ENCODE data around the gene SUFU.

The SUFU gene

GRCh38 chr10:102550636-102551210, 47.0 kb downstream of the SUFU start:
- no peak for DNase-seq (ENCODE audit: low read depth)

- DNase-seq (ENCODE audit: low read depth): no peak
Measured at GRCh38 chr10:102552533-102552932, 48.8 kb downstream of the SUFU start.

GRCh38 chr10:102553771-102554170, 50.0 kb downstream of the SUFU start:
- no peak for DNase-seq (ENCODE audit: low read depth)

GRCh38 chr10:102554531-102554930, 50.8 kb downstream of the SUFU start:
- DNase-seq (ENCODE audit: low read depth): no peak

GRCh38 chr10:102555781-102556328, 52.1 kb downstream of the SUFU start:
- DNase-seq (ENCODE audit: low read depth): peak; percentile 82

- no peak for DNase-seq (ENCODE audit: low read depth)
Measured at GRCh38 chr10:102557569-102557968, 53.8 kb downstream of the SUFU start.

- no peak for DNase-seq (ENCODE audit: low read depth)
Measured at GRCh38 chr10:102559764-102560163, 56.0 kb downstream of the SUFU start.

GRCh38 chr10:102564209-102564834, 60.5 kb downstream of the SUFU start:
- DNase-seq (ENCODE audit: low read depth): no peak

- DNase-seq (ENCODE audit: low read depth): no peak
Measured at GRCh38 chr10:102565793-102566192, 62.0 kb downstream of the SUFU start.

- no peak for DNase-seq (ENCODE audit: low read depth)
Measured at GRCh38 chr10:102578782-102579181, 75.0 kb downstream of the SUFU start.

GRCh38 chr10:102579328-102579727, 75.6 kb downstream of the SUFU start:
- peak; percentile 31 for DNase-seq (ENCODE audit: low read depth)

- DNase-seq (ENCODE audit: low read depth): peak; percentile 64
Measured at GRCh38 chr10:102580230-102580629, 76.5 kb downstream of the SUFU start.

- DNase-seq (ENCODE audit: low read depth): no peak
Measured at GRCh38 chr10:102581401-102581800, 77.6 kb downstream of the SUFU start.

GRCh38 chr10:102581981-102582580, 78.3 kb downstream of the SUFU start:
- DNase-seq (ENCODE audit: low read depth): no peak

- peak; percentile 88 for DNase-seq (ENCODE audit: low read depth)
Measured at GRCh38 chr10:102583435-102584417, 80.0 kb downstream of the SUFU start.

GRCh38 chr10:102585026-102585425, 81.3 kb downstream of the SUFU start:
- no peak for DNase-seq (ENCODE audit: low read depth)

GRCh38 chr10:102586858-102587257, 83.1 kb downstream of the SUFU start:
- no peak for DNase-seq (ENCODE audit: low read depth)

GRCh38 chr10:102588875-102589274, 85.1 kb downstream of the SUFU start:
- no peak for DNase-seq (ENCODE audit: low read depth)

- DNase-seq (ENCODE audit: low read depth): peak; percentile 81
Measured at GRCh38 chr10:102593074-102593803, 89.5 kb downstream of the SUFU start.

GRCh38 chr10:102593804-102594079, 90.0 kb downstream of the SUFU start:
- DNase-seq (ENCODE audit: low read depth): peak; percentile 28

GRCh38 chr10:102595293-102595692, 91.5 kb downstream of the SUFU start:
- no peak for DNase-seq (ENCODE audit: low read depth)

GRCh38 chr10:102595897-102596296, 92.1 kb downstream of the SUFU start:
- DNase-seq (ENCODE audit: low read depth): no peak

Measured in EH (cell line).